Smooth muscle cell of the brain vasculature (primary cell): ENCODE data around the gene PAPSS2.
"Not testable (repeated sequence)": the region's sequence is repeated elsewhere in the genome, so short reads cannot be mapped to it uniquely, and the experiment has no call there.

ENCODE experiments used
- DNase-seq: peaks from one replicate; pipeline ENCODE4 v3.0.0-alpha.2; 2012; ENCODE audit warnings: low read depth, low spot score

The PAPSS2 gene

GRCh38 chr10:87642988-87643387 is 16.7 kb upstream of the PAPSS2 start:
- no peak for DNase-seq

GRCh38 chr10:87643920-87644319 is 15.8 kb upstream of the PAPSS2 start:
- no peak for DNase-seq

DNA sequence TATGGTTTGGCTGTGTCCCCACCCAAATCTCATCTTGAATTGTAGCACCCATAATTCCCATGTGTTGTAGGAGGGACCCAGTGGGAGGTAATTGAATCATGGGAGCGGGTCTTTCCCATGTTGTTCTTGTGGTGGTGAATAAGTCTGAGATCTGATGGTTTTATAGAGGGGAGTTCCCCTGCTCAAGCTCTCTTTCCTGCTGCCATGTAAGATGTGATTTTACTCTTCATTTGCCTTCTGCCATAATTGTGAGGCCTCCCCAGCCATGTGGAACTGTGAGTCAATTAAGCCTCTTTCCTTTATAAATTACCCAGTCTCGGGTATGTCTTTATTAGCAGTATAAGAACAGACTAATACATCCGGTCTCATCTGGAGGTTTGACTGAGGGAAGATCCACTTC is 15.2 kb upstream of the PAPSS2 start:
- not testable (repeated sequence) for DNase-seq

GRCh38 chr10:87646192-87646909 is 13.3 kb upstream of the PAPSS2 start:
- DNase-seq, result no peak

DNA sequence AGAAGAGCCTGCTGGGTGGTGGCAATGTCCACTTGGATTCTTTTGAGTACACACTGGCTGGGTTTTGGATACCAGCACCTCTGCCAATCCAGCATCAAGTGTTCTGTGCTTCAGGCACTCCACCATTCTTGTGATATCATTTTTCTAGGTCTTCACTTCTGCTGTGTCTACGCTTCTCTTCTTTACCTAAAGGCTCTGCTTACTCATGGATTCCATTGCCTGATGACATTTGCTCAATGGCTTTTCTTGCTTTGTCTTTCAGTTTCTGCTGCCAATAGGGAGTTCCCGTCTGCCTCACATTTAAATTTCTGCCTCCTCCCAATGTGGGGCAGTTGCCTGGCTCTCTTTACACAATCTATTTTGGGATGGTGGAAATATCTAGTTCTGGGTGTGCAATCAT is 12.7 kb upstream of the PAPSS2 start:
- no peak for DNase-seq

DNA sequence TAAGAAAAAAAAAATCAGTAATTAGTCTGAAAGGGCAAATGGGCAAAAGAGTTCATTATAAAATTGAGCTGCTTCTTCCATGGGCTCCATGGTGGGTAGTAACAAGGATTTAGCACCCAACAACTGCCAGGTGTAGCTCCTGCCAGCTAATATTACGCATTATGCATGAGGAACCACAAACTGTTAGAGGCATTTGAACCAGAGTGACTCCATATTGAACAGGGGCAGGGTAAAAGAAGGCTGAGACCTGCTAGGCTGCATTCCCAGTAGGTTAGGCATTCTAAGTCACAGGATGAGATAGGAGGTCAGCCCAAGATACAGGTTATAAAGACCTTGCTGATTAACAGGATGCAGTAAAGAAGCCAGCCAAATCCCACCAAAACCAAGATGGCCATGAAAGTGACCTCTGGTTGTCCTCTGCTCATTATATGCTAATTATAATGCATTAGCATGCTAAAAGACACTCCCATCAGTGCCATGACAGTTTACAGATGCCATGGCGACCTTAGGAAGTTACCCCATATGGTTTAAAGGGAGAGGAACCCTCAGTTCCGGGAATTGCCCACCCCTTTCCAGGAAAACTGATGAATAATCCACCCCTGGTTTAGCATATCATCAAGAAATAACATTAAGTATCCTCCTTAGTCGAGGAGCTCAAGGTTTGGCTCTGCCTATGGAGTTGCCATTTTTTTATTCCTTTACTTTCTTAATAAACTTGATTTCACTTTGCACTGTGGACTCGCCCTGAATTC is 8.7 kb upstream of the PAPSS2 start:
- no peak for DNase-seq

DNA sequence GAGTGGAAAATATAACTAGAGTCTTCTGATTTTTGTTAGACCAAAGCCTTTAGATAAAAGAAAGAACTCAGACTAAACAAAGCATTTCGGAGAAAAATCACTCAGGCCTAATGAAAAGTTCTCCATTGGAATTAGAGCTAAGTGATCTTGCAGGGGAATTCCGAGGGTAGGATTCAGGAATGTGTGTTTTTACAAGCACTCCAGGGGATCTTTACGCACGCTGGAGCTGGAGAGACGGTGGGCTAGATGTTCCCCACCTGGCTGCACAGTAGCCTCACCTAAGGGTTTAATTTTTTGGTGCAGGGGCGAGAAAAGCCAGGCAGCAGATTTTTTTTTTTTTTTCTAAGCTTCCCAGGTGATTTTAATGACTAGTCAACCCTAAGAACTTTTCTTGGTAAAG is 7.9 kb upstream of the PAPSS2 start:
- no peak for DNase-seq

DNA sequence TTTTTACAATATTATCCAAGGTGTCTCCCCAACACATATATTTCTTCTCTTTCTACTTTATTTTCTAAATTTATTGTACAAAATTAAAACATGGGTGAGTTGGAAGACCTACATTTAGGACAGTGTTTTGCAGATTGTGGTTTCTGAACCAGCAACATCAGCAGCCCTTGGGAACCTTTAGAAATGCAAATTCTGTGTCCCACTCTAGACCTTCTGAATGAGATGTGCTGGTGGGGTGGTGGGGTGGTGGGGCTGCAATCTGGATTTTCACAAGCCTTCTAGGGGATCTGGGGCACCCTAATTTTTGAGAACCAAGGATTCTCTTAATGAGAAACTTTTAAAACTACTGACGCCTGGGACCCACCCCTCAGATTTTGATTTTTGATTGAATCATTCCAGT is 7.4 kb upstream of the PAPSS2 start:
- DNase-seq, result no peak

GRCh38 chr10:87654212-87654611 is 5.5 kb upstream of the PAPSS2 start:
- DNase-seq, result no peak

DNA sequence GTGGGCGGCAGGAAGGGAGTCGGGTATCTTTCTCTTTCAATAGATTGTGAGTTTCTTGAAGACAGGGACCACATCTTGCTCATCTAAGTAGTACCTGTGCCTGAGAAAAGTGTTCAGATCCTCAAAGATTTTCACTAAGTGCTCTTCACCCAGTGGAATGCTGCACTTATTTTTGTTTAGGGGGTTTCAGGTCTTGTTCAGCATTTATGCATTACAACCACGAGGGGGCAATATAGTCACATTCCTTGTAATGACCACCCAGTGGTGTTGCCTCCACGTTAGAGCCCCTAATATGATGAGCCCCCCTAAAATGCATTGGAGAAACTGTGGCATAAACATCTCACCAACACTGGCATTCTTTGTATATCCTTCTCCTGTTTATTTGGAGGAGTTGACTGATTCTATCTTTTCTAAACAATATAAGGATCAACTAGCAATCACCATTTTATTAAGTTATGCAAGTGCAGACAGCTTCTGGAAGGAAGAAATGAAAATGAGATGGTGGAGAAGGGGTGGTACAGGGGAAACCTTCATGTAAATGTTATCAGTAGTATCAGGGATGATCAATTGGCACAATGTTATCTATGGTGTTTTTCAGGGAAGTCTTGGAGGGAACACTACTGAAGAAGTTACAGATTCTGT is 3.1 kb upstream of the PAPSS2 start:
- DNase-seq, result no peak

- DNase-seq, result no peak
These were observed 2.3 kb upstream of the PAPSS2 start for GRCh38 chr10:87657371-87657770.

DNA sequence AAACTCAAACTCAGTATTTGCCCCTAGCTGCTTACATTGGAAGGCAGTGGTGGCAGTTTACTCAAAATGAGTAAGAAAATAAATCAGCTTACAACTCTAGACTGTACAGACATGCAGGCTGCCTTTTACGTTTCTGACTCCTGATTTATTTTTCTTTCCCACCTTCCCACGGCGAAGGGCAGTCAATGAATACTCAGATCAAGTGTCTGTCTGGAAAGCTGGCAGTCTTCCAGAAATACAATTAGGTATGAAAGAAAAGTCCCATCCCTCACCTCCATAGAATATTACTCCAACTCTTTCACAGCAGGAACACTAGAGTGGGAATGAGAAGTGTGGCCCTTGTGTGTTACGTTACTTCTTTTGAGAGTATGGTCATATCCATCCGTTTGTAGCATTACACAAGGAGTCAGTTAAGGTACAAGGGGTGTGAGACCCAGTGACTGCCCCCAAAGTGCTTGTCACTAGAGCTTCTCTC is 1.3 kb upstream of the PAPSS2 start:
- no peak for DNase-seq

DNA sequence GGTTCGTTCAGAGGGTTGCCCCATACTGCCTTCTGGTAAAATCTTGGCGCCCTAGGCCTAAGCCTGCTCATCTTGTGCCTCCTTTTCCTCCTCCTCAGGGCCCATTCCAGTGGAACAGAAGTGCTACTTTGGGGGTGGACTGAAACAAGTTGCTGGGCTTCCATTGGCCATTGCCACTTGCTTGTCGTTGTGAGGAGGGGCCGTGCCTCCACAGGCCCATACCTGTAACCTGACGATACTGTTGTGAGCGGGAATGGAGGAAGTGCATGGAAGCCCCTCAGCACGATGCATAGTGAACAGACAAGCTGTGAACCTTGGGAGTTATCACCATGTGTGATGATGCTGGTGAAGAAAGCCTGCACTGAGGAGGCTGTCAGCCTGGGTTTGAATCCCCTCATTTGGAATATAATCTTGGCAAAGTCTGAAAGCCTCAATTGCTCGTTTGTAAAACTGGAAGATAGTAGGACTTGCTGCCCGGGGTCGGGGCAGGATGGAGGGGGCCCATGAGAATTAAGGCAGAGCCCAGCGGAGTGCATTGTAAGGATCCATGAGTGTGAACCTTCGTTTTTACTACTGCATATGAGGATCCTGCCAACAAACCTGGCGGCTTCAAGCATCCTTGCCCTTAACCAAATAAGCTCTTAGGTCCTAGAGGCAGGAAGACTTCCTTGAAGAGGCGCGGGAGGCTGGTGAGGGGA is 671 bp upstream of the PAPSS2 start:
- DNase-seq, result no peak

DNA sequence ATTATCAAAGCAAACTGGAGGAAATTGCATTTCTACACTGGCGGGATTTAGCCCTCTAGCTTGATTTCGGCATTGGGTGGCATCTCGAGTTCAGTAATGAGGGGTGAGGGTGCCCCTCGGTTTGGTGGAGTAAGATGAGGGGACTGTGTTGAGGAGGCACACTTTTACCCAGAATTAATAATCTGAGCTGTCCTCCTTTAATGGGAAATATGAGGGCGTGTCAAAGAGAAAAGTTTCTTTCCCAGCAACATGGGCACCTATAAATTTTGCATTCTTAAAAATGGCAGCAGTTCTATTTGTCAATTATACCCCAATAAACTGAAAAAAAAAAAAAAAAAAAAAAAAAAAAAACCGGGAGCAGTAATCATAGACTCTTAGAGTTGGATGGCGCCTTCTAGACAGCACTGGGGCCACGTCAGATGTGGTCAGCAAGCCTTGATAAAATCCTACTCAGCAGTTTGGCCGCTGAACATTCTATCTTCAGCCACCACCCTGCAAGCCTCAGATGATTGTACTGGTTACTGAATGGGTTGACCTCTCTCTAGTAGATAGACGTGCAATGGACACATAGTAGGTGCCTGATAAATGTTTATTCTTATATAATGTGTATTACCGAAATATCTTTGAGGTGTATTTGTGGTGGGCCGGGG is 931 bp downstream of the PAPSS2 start:
- DNase-seq, result no peak

- no peak for DNase-seq
These were observed 2.4 kb downstream of the PAPSS2 start for GRCh38 chr10:87661861-87662785.

- DNase-seq, result no peak
These were observed 4.6 kb downstream of the PAPSS2 start for GRCh38 chr10:87664276-87664701.

- no peak for DNase-seq
These were observed 7.8 kb downstream of the PAPSS2 start for GRCh38 chr10:87667493-87667892.

DNA sequence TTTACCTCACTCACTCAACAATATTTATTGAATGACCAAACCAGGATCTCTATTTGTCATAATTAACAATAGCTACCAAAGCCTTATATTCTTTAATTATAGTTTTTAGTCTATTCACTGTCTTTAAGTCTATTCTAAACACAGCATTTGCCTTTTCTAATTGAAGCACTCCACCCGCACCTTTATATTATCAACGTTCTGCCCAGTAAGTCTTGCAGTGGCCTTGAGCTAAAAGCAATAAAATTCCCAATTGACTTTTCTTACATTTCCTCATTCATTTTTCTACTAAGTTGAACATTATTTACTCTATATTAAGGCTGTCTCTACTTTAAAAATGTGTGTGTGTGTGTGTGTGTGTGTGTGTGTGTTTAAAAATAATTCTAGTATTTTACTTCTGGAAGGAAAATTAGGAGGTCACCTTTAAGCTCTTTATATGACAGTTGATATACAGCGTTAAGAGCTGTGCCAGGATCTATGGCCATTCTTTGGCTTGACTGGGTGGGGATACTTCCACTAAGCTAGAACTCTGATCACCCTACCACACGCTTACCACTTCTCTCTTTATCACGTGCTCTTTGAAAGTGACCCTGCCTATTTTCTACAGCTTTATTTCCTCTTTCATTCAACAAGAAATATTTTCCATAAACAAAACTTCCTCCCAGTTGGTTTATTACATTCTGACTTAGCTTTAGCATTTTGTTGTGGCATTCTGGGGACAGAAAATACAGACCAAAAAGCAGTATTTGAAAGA is 8.8 kb downstream of the PAPSS2 start:
- no peak for DNase-seq

DNA sequence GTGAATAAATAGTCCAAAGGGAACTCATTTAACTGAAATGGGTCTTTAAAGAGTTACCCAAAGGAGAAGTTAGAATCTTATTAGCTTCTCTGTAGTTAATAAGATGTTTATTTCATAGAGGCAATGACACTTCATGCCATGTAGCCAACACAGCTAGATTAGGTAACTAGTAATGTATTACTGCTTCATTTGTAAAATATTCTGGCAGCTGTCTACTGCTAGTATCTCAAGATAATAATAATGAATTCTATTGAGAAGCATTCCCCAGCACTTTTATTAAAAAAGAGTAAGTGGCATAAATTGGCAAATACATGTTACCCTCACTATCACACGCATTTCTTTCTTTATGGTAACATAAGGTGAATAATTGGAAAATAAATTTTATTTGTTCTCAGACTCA is 10.1 kb downstream of the PAPSS2 start:
- no peak for DNase-seq

DNA sequence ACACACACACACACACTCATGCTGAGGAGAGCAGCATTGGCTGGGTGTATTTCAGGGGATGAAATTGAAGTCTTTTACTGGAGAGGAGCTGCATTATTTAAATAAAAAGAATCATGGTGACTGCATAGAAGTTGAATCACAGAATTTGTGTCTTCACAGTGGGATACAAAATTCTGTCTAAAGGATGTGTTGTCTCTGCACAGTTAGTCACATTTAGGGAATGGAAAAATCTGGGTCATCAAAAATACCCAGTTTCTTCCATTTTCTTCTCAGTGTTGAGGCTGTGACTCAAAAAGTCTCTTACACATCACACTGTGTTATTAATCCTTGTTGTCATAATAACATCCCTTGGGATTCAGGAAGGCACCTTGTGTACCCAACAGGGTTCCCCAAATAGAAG is 10.9 kb downstream of the PAPSS2 start:
- DNase-seq, result no peak
